Transverse colon (tissue), 3 donors: ENCODE measurements around the gene VPREB3.

ENCODE experiments used
- POLR2A ChIP-seq: fragments of 450-650 bp; IDR thresholded peaks from one replicate; pipeline ENCODE4 v1.6.1; 2016; ENCODE audit warnings: antibody characterized with exemption, mild to moderate bottlenecking, moderate library complexity
- TF ChIP-seq, protein P1 (sequence below), 5 experiments: fragments of 200-600 bp in 3 of 5; fragments of 450-650 bp in 2 of 5; sonication (generic) in 3 of 5; IDR thresholded peaks; 1 replicate in 2 of 5; 2 replicates in 3 of 5; pipeline ENCODE4 v1.5.1; 2016 to 2017; ENCODE audit warnings: antibody characterized with exemption in 5 of 5, inconsistent platforms in 3 of 5, mild to moderate bottlenecking in 2 of 5, moderate library complexity in 1 of 5

- TF ChIP-seq POLR2A = no peak
- TF ChIP-seq, protein P1, sequence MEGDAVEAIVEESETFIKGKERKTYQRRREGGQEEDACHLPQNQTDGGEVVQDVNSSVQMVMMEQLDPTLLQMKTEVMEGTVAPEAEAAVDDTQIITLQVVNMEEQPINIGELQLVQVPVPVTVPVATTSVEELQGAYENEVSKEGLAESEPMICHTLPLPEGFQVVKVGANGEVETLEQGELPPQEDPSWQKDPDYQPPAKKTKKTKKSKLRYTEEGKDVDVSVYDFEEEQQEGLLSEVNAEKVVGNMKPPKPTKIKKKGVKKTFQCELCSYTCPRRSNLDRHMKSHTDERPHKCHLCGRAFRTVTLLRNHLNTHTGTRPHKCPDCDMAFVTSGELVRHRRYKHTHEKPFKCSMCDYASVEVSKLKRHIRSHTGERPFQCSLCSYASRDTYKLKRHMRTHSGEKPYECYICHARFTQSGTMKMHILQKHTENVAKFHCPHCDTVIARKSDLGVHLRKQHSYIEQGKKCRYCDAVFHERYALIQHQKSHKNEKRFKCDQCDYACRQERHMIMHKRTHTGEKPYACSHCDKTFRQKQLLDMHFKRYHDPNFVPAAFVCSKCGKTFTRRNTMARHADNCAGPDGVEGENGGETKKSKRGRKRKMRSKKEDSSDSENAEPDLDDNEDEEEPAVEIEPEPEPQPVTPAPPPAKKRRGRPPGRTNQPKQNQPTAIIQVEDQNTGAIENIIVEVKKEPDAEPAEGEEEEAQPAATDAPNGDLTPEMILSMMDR (IDR thresholded peaks at IDR 0.05) = no peak
Measured at GRCh38 chr22:23714596-23715578, 39.3 kb downstream of the VPREB3 start.
